Lower lobe of right lung (tissue), 2 donors: ENCODE measurements around the gene TMEM95. TPM values are rescaled to one million over a fixed set of nuclear protein-coding genes. Genes with fewer than 3 reads are reported as not detected.
"Not testable (repeated sequence)": the region's sequence is repeated elsewhere in the genome, so short reads cannot be mapped to it uniquely, and the experiment has no call there.

Source experiments
- ATAC-seq, 2 donors: fragments of 200-7000 bp; cut with Tn5 transposase; one replicate each; pipeline ENCODE4 v1.9.1; 2020 to 2022; ENCODE audit warnings: mild to moderate bottlenecking in 2 of 2, moderate library complexity in 2 of 2
- DNase-seq: peaks from one replicate; pipeline ENCODE4 v3.0.0-alpha.2; 2020
- H3K27ac ChIP-seq: fragments of 200-600 bp; one replicate; pipeline ENCODE4 v1.8.0; 2022
- H3K27me3 ChIP-seq: fragments of 200-600 bp; one replicate; pipeline ENCODE4 v1.8.0; 2022; ENCODE audit warnings: low read depth
- H3K36me3 ChIP-seq: fragments of 200-600 bp; one replicate; pipeline ENCODE4 v1.8.0; 2022; ENCODE audit warnings: mild to moderate bottlenecking
- H3K4me1 ChIP-seq: fragments of 200-600 bp; one replicate; pipeline ENCODE4 v1.8.0; 2022
- H3K4me3 ChIP-seq: fragments of 200-600 bp; one replicate; pipeline ENCODE4 v1.8.0; 2022; ENCODE audit warnings: mild to moderate bottlenecking
- H3K9me3 ChIP-seq: fragments of 200-600 bp; one replicate; pipeline ENCODE4 v1.8.0; 2022
- CTCF ChIP-seq: fragments of 200-600 bp; IDR thresholded peaks from one replicate; pipeline ENCODE4 v1.8.0; 2022; ENCODE audit warnings: antibody characterized with exemption, mild to moderate bottlenecking
- intact Hi-C: fragments of 100-400 bp; cut with DNase I; formaldehyde crosslinking; loops from one replicate; pipeline ENCODE4 v1.11.0; 2022
- total RNA-seq: library from RNA; stranded (reverse); fragmentation: NEBNext Ultra II Directional; extraction: Animal tissue kit (Norgen Biotek cat#: 25700); gene quantifications from one replicate; pipeline ENCODE4 v1.2.1, GENCODE V29; 2021
- donor health status: DM: no; HTN: yes; CAD: no; lungs with severe emphysema.

TMEM95 gene
- total RNA-seq, 1 donor from 2014 or later: not detected

- no peak for ATAC-seq
- Histone ChIP-seq H3K36me3 (no peaks in the 10 kb centered on the region), H3K27me3 (no peaks in the 10 kb centered on the region), H3K4me1 (no peaks in the 10 kb centered on the region), H3K4me3 (no peak overlapping the region), H3K27ac (no peak overlapping the region), H3K9me3 (no peaks in the 10 kb centered on the region)
- no peak for TF ChIP-seq CTCF
- intact Hi-C loops: no loop called here
- no peak for DNase-seq
These were observed 13.1 kb downstream of the TMEM95 start for GRCh38 chr17:7367918-7368598.

- ATAC-seq, H3K27ac ChIP-seq, H3K9me3 ChIP-seq, intact Hi-C loops, H3K4me1 ChIP-seq, DNase-seq, H3K4me3 ChIP-seq, H3K27me3 ChIP-seq, H3K36me3 ChIP-seq: not testable (repeated sequence)
These were observed 13.6 kb downstream of the TMEM95 start for GRCh38 chr17:7368599-7368994.

GRCh38 chr17:7369825-7370224 lies 14.9 kb downstream of the TMEM95 start:
- ATAC-seq (no peak), DNase-seq (no peak)
- Histone ChIP-seq H3K4me1 (no peaks in the 10 kb centered on the region), H3K27ac (no peak overlapping the region), H3K9me3 (no peaks in the 10 kb centered on the region), H3K4me3 (no peak overlapping the region), H3K27me3 (no peaks in the 10 kb centered on the region), H3K36me3 (no peaks in the 10 kb centered on the region)
- no peak for TF ChIP-seq CTCF
- intact Hi-C loops: no loop called here

GRCh38 chr17:7370853-7371252 lies 15.9 kb downstream of the TMEM95 start:
- no peak for DNase-seq
- no peaks in the 10 kb centered on the region for H3K36me3 ChIP-seq
- H3K4me1 ChIP-seq: no peaks in the 10 kb centered on the region
- H3K4me3 ChIP-seq: no peak overlapping the region
- TF ChIP-seq CTCF: no peak
- H3K27ac ChIP-seq: no peak overlapping the region
- intact Hi-C loops: no loop called here
- ATAC-seq: no peak
- H3K27me3 ChIP-seq: no peaks in the 10 kb centered on the region
- no peaks in the 10 kb centered on the region for H3K9me3 ChIP-seq

- TF ChIP-seq CTCF: no peak
- no peaks in the 10 kb centered on the region for H3K4me1 ChIP-seq
- H3K27me3 ChIP-seq: no peaks in the 10 kb centered on the region
- H3K9me3 ChIP-seq: no peaks in the 10 kb centered on the region
- H3K27ac ChIP-seq: no peak overlapping the region
- intact Hi-C loops: no loop called here
- H3K36me3 ChIP-seq: no peaks in the 10 kb centered on the region
- ATAC-seq (no peak), DNase-seq (no peak)
- H3K4me3 ChIP-seq: no peak overlapping the region
These were observed 19.4 kb downstream of the TMEM95 start for GRCh38 chr17:7374353-7374752.

GRCh38 chr17:7379134-7379533 lies 24.2 kb downstream of the TMEM95 start:
- intact Hi-C loops: no loop called here
- no peak overlapping the region for H3K4me3 ChIP-seq
- DNase-seq: no peak
- no peaks in the 10 kb centered on the region for H3K36me3 ChIP-seq
- no peaks in the 10 kb centered on the region for H3K9me3 ChIP-seq
- H3K27me3 ChIP-seq: peaks cover 10% of the 10 kb centered on the region
- no peak for TF ChIP-seq CTCF
- no peak for ATAC-seq
- H3K27ac ChIP-seq: no peak overlapping the region
- peaks cover 23% of the 10 kb centered on the region for H3K4me1 ChIP-seq
